Breast epithelium (tissue), 4 donors: ENCODE measurements around the gene MON1A. TPM values are rescaled to one million over a fixed set of nuclear protein-coding genes. Genes with fewer than 3 reads are reported as not detected.

Experiments used
- DNase-seq, 2 donors: peaks; one replicate each; pipeline ENCODE4 v3.0.0-alpha.2; 2019; ENCODE audit warnings: low spot score in 2 of 2
- H3K27ac ChIP-seq, 2 donors: fragments of 200-600 bp; sonication (generic) in 1 of 2; one replicate each; pipeline ENCODE4 v1.5.1; 2016 to 2019; ENCODE audit warnings: mild to moderate bottlenecking in 1 of 2
- H3K27me3 ChIP-seq, 2 donors: fragments of 200-600 bp; sonication (generic) in 1 of 2; one replicate each; pipeline versions ENCODE4 v1.5.1 to v1.6.0; 2017 to 2019; ENCODE audit warnings: control low read depth in 1 of 2, mild to moderate bottlenecking in 1 of 2
- H3K36me3 ChIP-seq: fragments of 200-600 bp; one replicate; pipeline ENCODE4 v1.5.1; 2019
- H3K4me1 ChIP-seq, 2 donors: fragments of 200-600 bp; sonication (generic); one replicate each; pipeline ENCODE4 v1.5.1; 2016 to 2019; ENCODE audit warnings: control low read depth in 1 of 2
- H3K4me3 ChIP-seq, 3 donors: fragments of 200-600 bp; sonication (generic); 1 replicate in 2 of 3; 2 replicates in 1 of 3; pipeline ENCODE4 v1.5.1; 2016 to 2019; ENCODE audit warnings: mild to moderate bottlenecking in 3 of 3, moderate library complexity in 2 of 3
- H3K9me3 ChIP-seq, 2 donors: fragments of 200-600 bp; sonication (generic) in 1 of 2; one replicate each; pipeline ENCODE4 v1.5.1; 2016 to 2019; ENCODE audit warnings: control low read depth in 1 of 2
- POLR2A ChIP-seq: fragments of 450-650 bp; IDR thresholded peaks from one replicate; pipeline ENCODE4 v1.6.1; 2016; ENCODE audit warnings: antibody characterized with exemption, mild to moderate bottlenecking, moderate library complexity
- POLR2AphosphoS5 ChIP-seq, 3 donors: sonication (generic); formaldehyde crosslinking; IDR thresholded peaks; one replicate each; pipeline ENCODE4 v1.6.1; 2017; ENCODE audit warnings: antibody characterized with exemption in 3 of 3
- intact Hi-C: fragments of 100-400 bp; cut with DNase I; formaldehyde crosslinking; loops from one replicate; pipeline ENCODE4 v1.15.1; 2023; ENCODE audit warnings: low total_unique reads
- total RNA-seq, 3 donors: library from RNA; depleted of rRNA; stranded (reverse); fragments of >200 nt; gene quantifications; one replicate each; pipeline ENCODE4 v1.1.0, GENCODE V29; 2016
- TF ChIP-seq, protein P1 (sequence below), 3 donors: fragments of 450-650 bp; IDR thresholded peaks; one replicate each; pipeline ENCODE4 v1.5.1; 2016 to 2017; ENCODE audit warnings: antibody characterized with exemption in 3 of 3, mild to moderate bottlenecking in 3 of 3, moderate library complexity in 3 of 3

Gene MON1A
- total RNA-seq, 3 donors from 2014 or later: 9.1 to 12.5 (median 11.3) TPM

DNA sequence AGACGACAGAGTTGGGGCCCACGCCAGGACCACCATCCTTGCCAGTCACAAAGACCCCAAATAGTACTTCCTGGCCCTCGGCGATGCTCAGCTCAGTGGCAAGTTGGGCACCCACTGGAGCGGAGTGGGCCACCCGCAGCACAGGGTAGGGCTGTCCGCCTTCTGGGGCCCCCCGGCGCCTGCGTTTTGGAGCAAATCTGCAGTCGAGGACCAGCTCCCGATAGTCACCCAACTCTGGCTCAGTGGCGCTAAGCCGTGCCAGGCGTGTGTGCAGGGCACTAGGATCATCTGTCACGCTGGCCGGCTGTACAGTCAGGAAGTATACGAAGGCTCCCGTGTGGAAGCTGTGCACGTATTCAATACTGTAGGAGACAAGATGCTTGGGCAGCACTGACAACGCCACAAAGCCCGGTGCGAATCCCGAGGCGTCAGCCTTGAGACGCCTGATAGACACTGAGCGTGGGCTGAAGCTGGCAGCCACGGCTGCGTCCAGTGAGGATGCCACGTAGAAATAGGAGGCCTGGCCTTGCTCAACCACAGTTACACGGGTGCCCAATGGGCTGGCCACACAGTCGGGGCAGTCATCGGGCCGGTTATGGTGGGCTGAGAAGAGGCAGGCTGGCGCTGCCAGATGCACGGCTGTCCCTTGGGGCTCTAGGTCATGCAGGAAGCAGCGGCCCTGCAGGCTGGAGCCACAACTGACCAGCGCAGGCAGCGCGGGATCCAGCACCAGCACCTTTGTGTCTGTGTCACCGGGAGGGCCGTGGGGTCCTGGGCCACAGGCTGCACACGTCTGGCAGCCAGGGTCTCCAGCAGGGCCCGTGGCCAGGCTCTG is 26.9 kb downstream of the MON1A start:
- H3K27me3 ChIP-seq: no peaks in the 10 kb centered on the region
- peak overlapping the region in 2 of 3 donors; percentile 47 to 62 for H3K4me3 ChIP-seq
- TF ChIP-seq, protein P1, sequence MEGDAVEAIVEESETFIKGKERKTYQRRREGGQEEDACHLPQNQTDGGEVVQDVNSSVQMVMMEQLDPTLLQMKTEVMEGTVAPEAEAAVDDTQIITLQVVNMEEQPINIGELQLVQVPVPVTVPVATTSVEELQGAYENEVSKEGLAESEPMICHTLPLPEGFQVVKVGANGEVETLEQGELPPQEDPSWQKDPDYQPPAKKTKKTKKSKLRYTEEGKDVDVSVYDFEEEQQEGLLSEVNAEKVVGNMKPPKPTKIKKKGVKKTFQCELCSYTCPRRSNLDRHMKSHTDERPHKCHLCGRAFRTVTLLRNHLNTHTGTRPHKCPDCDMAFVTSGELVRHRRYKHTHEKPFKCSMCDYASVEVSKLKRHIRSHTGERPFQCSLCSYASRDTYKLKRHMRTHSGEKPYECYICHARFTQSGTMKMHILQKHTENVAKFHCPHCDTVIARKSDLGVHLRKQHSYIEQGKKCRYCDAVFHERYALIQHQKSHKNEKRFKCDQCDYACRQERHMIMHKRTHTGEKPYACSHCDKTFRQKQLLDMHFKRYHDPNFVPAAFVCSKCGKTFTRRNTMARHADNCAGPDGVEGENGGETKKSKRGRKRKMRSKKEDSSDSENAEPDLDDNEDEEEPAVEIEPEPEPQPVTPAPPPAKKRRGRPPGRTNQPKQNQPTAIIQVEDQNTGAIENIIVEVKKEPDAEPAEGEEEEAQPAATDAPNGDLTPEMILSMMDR (IDR thresholded peaks at IDR 0.05): no peak
- no peak for TF ChIP-seq POLR2A
- no peak for TF ChIP-seq POLR2AphosphoS5 (IDR thresholded peaks at IDR 0.05)
- intact Hi-C loops: no loop called here
- DNase-seq: no peak
- no peaks in the 10 kb centered on the region for H3K9me3 ChIP-seq
- peak overlapping the region; percentile 87 to 90 for H3K27ac ChIP-seq
- no peaks in the 10 kb centered on the region for H3K36me3 ChIP-seq
- peaks cover 6 to 8% of the 10 kb centered on the region in 2 donors for H3K4me1 ChIP-seq

DNA sequence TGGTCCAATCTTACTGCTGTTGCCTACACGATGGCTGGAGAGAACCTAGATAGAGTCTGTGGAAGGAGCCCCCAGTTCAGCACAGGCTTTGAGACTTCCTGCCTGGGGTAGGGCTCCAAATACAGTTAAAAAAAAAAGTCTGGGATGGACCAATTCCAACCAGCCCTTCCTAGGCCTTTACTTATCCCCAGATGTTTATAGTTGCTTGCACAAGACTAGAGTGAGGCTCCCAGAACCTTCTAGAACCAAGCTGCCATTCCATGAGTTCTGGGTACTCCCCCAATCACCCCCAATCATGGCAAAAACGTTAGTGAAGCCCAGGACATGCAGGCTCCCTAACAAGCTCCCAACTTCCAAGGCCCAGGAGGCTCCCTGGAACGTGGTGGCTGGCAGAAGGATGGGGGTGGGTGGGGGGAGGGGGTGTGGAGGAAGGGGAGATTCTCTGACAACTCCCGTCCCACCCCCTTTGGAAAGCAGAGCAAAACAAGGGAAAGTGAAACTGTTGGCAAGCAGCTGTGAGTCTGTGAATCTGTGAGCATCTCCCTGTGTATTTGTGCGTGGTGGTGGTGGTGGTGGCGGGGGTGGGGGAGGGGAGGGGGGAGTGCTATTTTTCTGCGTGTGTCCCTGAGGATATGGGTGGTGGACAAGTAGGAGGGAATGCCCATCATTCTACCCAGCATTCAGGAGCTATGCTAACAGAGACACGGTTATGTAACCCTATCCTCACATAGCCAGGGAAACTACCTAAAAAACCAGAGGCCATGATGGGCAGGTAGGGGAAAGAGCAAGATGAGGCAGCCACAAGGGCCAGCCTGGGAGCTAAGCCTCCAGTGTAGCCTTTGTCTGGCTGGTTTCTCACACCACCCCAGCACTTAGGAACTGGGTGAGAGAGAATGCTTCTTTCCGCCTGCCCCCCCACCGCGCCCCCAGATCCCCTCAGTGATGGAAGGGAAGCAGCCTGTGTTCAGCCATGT is 28.0 kb downstream of the MON1A start:
- H3K27ac ChIP-seq: peak overlapping the region; percentile 87 to 90
- H3K4me1 ChIP-seq: peaks cover 6 to 8% of the 10 kb centered on the region in 2 donors
- intact Hi-C loops: no loop called here
- no peak overlapping the region for H3K4me3 ChIP-seq
- no peaks in the 10 kb centered on the region for H3K9me3 ChIP-seq
- H3K36me3 ChIP-seq: no peaks in the 10 kb centered on the region
- H3K27me3 ChIP-seq: no peaks in the 10 kb centered on the region
- no peak for DNase-seq
- TF ChIP-seq, protein P1 (IDR thresholded peaks at IDR 0.05): no peak
- TF ChIP-seq POLR2AphosphoS5 (IDR thresholded peaks at IDR 0.05) (no peak), POLR2A (no peak)

DNA sequence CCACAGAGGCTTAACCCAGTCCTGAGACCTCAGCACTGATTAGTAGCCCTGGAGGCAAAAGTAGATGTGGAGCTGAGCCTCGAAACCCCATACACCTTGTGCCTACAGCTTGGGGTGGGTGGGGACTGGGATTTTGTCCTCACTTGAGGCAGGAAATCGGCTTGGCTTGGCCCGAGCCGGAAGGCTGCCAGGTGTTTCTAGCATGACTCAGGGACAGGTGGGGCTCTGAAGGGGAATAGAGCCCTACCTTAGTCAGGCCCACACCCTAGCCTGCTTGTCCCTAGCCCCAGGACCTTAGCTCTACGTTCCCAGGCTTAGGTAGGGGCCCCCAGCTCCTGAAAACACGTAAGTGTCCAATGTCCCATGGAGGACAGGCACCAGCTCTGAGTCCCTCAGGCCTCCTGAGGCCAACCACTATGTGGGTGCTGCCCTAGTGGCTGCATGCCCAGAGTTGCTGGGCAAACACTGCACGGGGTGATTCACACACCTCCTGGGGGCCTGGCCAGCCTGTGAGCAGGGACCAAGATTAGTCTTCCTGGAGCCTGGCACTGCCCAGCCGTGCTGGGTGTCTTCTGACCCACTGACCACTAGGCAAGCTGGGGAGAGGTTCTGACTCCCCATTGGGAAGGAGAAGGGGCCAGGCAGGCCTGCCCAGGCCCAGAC is 29.0 kb downstream of the MON1A start:
- intact Hi-C loops: no loop called here
- Histone ChIP-seq H3K9me3 (no peaks in the 10 kb centered on the region), H3K27ac (peak overlapping the region; percentile 87 to 90), H3K36me3 (no peaks in the 10 kb centered on the region), H3K4me3 (no peak overlapping the region), H3K4me1 (peaks cover 4 to 8% of the 10 kb centered on the region in 2 donors), H3K27me3 (no peaks in the 10 kb centered on the region)
- TF ChIP-seq, protein P1 (IDR thresholded peaks at IDR 0.05): peak in 2 of 3 donors; percentile 9 to 25
- TF ChIP-seq POLR2A: no peak
- peak in 2 of 3 donors; percentile 14 to 30 for TF ChIP-seq POLR2AphosphoS5 (IDR thresholded peaks at IDR 0.05)
- peak; percentile 85 to 88 for DNase-seq

DNA sequence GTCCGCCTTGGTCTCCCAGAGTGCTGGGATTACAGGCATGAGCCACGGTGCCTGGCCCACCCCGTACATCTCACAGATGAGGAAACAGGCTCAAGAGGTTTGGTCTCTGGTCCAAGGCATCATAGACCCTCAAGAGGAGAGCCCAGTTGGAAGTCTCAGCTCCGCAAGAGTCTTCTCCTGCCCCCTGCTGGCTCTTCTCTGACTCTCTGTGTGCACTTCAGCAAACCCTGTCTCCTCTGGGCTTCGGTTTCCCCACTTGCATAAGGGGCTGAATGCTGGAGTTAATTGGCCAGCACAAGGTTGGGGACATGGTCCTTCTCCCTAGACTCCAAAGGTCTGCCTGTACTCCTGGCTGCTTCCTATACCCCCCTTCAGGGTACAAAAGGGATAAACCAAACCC is 29.8 kb downstream of the MON1A start:
- TF ChIP-seq POLR2A (no peak), POLR2AphosphoS5 (IDR thresholded peaks at IDR 0.05) (no peak)
- TF ChIP-seq, protein P1 (IDR thresholded peaks at IDR 0.05): no peak
- DNase-seq: no peak
- no peaks in the 10 kb centered on the region for H3K9me3 ChIP-seq
- intact Hi-C loops: no loop called here
- H3K4me1 ChIP-seq: peaks cover 0 to 8% of the 10 kb centered on the region in 2 donors
- H3K27me3 ChIP-seq: no peaks in the 10 kb centered on the region
- no peak overlapping the region for H3K4me3 ChIP-seq
- peak overlapping the region; percentile 87 to 90 for H3K27ac ChIP-seq
- no peaks in the 10 kb centered on the region for H3K36me3 ChIP-seq
